Caco-2 (cell line): ENCODE measurements around the gene LRRC26. TPM values are rescaled to one million over a fixed set of nuclear protein-coding genes. Genes with fewer than 3 reads are reported as not detected.
A peak's percentile ranks its signal among the peaks of the same experiment; 100 is the strongest.

Experiments
- BruUV-seq: library from RNA; stranded (reverse); fragments of 400-500 nt; replicated peaks from 2 replicates; lab custom pipeline; 2021; lab: Mats Ljungman, UMichigan
- CTCF ChIA-PET: fragments of 300-600 bp; sonication (Branson Sonifier 250); formaldehyde crosslinking; loops from one replicate; lab custom pipeline; 2022; ENCODE audit warnings: antibody characterized with exemption; lab: Charles Lee
- POLR2A ChIA-PET: fragments of 300-600 bp; sonication (Branson Sonifier 250); formaldehyde crosslinking; loops from one replicate; lab custom pipeline; 2022; ENCODE audit warnings: antibody characterized with exemption; lab: Charles Lee
- DNase-seq, 2 experiments: peaks; one replicate each; pipeline versions ENCODE4 v3.0.0 to v3.0.0-alpha.2; 2020 to 2022
- H3K27me3 ChIP-seq: replicated peaks from 2 replicates; pipeline ENCODE4 v1.6.0; 2011; ENCODE audit warnings: low read length; ENCODE audit not compliant: control insufficient read depth, insufficient read depth
- H3K36me3 ChIP-seq: 2 replicates; pipeline ENCODE4 v1.5.1; 2011; ENCODE audit warnings: low read length; ENCODE audit not compliant: control insufficient read depth, insufficient read depth
- H3K4me1 ChIP-seq: fragments of 250-450 bp; sonication (Bioruptor Pico); 2 replicates; pipeline ENCODE4 v1.5.1; 2020; ENCODE audit warnings: mild to moderate bottlenecking
- H3K4me3 ChIP-seq: 2 replicates; pipeline ENCODE4 v1.5.1; 2011; ENCODE audit warnings: low read depth, mild to moderate bottlenecking, control low read depth, low read length
- H3K9me3 ChIP-seq: fragments of 250-450 bp; sonication (Bioruptor Pico); 2 replicates; pipeline ENCODE4 v1.5.1; 2020; ENCODE audit warnings: mild to moderate bottlenecking, moderate library complexity
- H3K27ac Mint-ChIP-seq: one replicate; pipeline ENCODE4 v1.8.0; 2022; ENCODE audit warnings: mixed read lengths; ENCODE audit not compliant: unreplicated experiment
- H3K27me3 Mint-ChIP-seq: one replicate; pipeline ENCODE4 v1.8.0; 2022; ENCODE audit warnings: mixed read lengths; ENCODE audit not compliant: insufficient read depth, unreplicated experiment
- H3K36me3 Mint-ChIP-seq: one replicate; pipeline ENCODE4 v1.8.0; 2022; ENCODE audit warnings: mild to moderate bottlenecking, mixed read lengths; ENCODE audit not compliant: insufficient read depth, unreplicated experiment
- H3K4me1 Mint-ChIP-seq: one replicate; pipeline ENCODE4 v1.8.0; 2022; ENCODE audit warnings: low read depth, mixed read lengths; ENCODE audit not compliant: unreplicated experiment
- H3K4me3 Mint-ChIP-seq: one replicate; pipeline ENCODE4 v1.8.0; 2022; ENCODE audit warnings: mild to moderate bottlenecking, moderate library complexity, mixed read lengths; ENCODE audit not compliant: unreplicated experiment
- H3K9me3 Mint-ChIP-seq: one replicate; pipeline ENCODE4 v1.8.0; 2022; ENCODE audit warnings: mixed read lengths; ENCODE audit not compliant: unreplicated experiment
- intact Hi-C: fragments of 100-400 bp; cut with micrococcal nuclease; formaldehyde crosslinking; loops from one replicate; pipeline ENCODE4 v1.10.0; 2022; ENCODE audit not compliant: unreplicated experiment
- total RNA-seq: library from RNA; stranded (reverse); gene quantifications from 2 replicates; pipeline ENCODE4 v1.2.3, GENCODE V29; 2022
- TF ChIP-seq, protein P1 (sequence below), 2 experiments: fragments of 200-600 bp in 1 of 2; IDR thresholded peaks; 1 replicate in 1 of 2; 2 replicates in 1 of 2; pipeline versions ENCODE4 v1.5.1 to v1.8.0; 2011 to 2022; ENCODE audit warnings: antibody characterized with exemption in 1 of 2, control low read depth in 1 of 2, inconsistent platforms in 1 of 2, low read depth in 1 of 2, low read length in 1 of 2, mild to moderate bottlenecking in 1 of 2, moderate library complexity in 1 of 2; ENCODE audit not compliant: insufficient read depth in 1 of 2, severe bottlenecking in 1 of 2, unreplicated experiment in 1 of 2

Gene LRRC26
- total RNA-seq, 1 experiment from 2014 or later = 2.9 TPM

DNA sequence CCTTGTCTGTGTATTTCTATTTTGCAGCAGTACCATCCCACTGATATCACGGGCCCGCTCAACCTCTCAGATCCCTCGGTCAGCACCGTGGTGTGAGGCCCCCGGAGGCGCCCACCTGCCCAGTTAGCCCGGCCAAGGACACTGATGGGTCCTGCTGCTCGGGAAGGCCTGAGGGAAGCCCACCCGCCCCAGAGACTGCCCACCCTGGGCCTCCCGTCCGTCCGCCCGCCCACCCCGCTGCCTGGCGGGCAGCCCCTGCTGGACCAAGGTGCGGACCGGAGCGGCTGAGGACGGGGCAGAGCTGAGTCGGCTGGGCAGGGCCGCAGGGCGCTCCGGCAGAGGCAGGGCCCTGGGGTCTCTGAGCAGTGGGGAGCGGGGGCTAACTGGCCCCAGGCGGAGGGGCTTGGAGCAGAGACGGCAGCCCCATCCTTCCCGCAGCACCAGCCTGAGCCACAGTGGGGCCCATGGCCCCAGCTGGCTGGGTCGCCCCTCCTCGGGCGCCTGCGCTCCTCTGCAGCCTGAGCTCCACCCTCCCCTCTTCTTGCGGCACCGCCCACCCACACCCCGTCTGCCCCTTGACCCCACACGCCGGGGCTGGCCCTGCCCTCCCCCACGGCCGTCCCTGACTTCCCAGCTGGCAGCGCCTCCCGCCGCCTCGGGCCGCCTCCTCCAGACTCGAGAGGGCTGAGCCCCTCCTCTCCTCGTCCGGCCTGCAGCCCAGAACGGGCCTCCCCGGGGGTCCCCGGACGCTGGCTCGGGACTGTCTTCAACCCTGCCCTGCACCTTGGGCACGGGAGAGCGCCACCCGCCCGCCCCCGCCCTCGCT is 1.9 kb downstream of the LRRC26 start:
- TF ChIP-seq, protein P1, sequence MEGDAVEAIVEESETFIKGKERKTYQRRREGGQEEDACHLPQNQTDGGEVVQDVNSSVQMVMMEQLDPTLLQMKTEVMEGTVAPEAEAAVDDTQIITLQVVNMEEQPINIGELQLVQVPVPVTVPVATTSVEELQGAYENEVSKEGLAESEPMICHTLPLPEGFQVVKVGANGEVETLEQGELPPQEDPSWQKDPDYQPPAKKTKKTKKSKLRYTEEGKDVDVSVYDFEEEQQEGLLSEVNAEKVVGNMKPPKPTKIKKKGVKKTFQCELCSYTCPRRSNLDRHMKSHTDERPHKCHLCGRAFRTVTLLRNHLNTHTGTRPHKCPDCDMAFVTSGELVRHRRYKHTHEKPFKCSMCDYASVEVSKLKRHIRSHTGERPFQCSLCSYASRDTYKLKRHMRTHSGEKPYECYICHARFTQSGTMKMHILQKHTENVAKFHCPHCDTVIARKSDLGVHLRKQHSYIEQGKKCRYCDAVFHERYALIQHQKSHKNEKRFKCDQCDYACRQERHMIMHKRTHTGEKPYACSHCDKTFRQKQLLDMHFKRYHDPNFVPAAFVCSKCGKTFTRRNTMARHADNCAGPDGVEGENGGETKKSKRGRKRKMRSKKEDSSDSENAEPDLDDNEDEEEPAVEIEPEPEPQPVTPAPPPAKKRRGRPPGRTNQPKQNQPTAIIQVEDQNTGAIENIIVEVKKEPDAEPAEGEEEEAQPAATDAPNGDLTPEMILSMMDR (IDR thresholded peaks at IDR 0.05; ENCODE audit: insufficient read depth in 1 of 2, low read depth in 1 of 2, low read length in 1 of 2, severe bottlenecking in 1 of 2, unreplicated experiment in 1 of 2) = no peak
- POLR2A ChIA-PET = interaction anchor here (0.5 to 1.6 kb wide), 3 partner anchors 33 to 684 kb away, joined by 3 to 5 read pairs (median 5); partner anchors contain the start of gene TPRN
- peak; percentile 83 to 85 for DNase-seq
- intact Hi-C loops = loop anchor here (5.0 kb wide), 1 partner anchor 41 kb away; no protein-coding TSS in a partner anchor
- Histone ChIP-seq H3K27me3 (peaks cover 2% of the 10 kb centered on the region; the same call in 1 of the 2 replicates), H3K9me3 (no peaks in the 10 kb centered on the region), H3K4me3 (peak overlapping the region; percentile 74), H3K4me1 (peaks cover 13% of the 10 kb centered on the region), H3K36me3 (no peaks in the 10 kb centered on the region)
- Mint-ChIP-seq H3K27me3 (peaks cover 4% of the 10 kb centered on the region), H3K4me1 (peaks cover 6% of the 10 kb centered on the region), H3K9me3 (no peaks in the 10 kb centered on the region), H3K36me3 (peaks cover under 1% of the 10 kb centered on the region), H3K27ac (no peak overlapping the region), H3K4me3 (peak overlapping the region; percentile 79)
- no TSS peak for BruUV-seq
- CTCF ChIA-PET = interaction anchor here (0.6 to 3.1 kb wide), 7 partner anchors 9 to 274 kb away, joined by 3 to 16 read pairs (median 8); partner anchors contain the start of genes ANAPC2, RNF224 and SSNA1

DNA sequence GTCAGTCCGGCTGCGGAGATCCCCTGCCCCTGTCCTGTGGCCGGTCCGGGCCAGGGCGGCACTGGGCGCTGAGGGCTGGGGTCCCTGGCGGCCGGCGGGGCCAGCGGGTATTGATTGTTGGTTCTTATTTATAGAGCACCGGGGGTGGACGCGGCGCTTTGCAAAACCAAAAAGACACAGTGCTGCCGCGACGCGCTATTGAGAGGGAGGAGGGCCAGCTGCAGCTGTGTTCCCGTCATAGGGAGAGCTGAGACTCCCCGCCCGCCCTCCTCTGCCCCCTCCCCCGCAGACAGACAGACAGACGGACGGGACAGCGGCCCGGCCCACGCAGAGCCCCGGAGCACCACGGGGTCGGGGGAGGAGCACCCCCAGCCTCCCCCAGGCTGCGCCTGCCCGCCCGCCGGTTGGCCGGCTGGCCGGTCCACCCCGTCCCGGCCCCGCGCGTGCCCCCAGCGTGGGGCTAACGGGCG is 2.5 kb downstream of the LRRC26 start:
- H3K9me3 ChIP-seq = no peaks in the 10 kb centered on the region
- Mint-ChIP-seq H3K27me3 (peaks cover 8% of the 10 kb centered on the region), H3K27ac (no peak overlapping the region), H3K4me3 (peak overlapping the region; percentile 79), H3K9me3 (no peaks in the 10 kb centered on the region), H3K4me1 (peaks cover 6% of the 10 kb centered on the region), H3K36me3 (no peaks in the 10 kb centered on the region)
- intact Hi-C loops = loop anchor here (5.0 kb wide), 1 partner anchor 40 kb away; no protein-coding TSS in a partner anchor
- ChIA-PET CTCF (interaction anchor here (0.6 to 3.1 kb wide), 5 partner anchors 9 to 138 kb away, joined by 3 to 16 read pairs (median 8); partner anchors contain the start of genes ANAPC2 and SSNA1), POLR2A (no interaction called here)
- peaks cover 13% of the 10 kb centered on the region for H3K4me1 ChIP-seq
- H3K36me3 ChIP-seq = no peaks in the 10 kb centered on the region
- TF ChIP-seq, protein P1 (IDR thresholded peaks at IDR 0.05; ENCODE audit: insufficient read depth in 1 of 2, low read depth in 1 of 2, low read length in 1 of 2, severe bottlenecking in 1 of 2, unreplicated experiment in 1 of 2) = no peak
- no peak overlapping the region for H3K4me3 ChIP-seq
- H3K27me3 ChIP-seq = peaks cover 2% of the 10 kb centered on the region; the same call in 1 of the 2 replicates
- no peak for DNase-seq
- BruUV-seq = no TSS peak
